NCI-H2227 treated with DMSO at 0.1 percent for 48 hours (cell line): ENCODE data around the gene POTEF.
A peak's percentile ranks its signal among the peaks of the same experiment; 100 is the strongest.
"Not testable (repeated sequence)": the region's sequence is repeated elsewhere in the genome, so short reads cannot be mapped to it uniquely, and the experiment has no call there.

Experiments used
- DNase-seq: peaks from one replicate; lab custom pipeline; 2025; lab: John Stamatoyannopoulos, UW

Gene POTEF

GRCh38 chr2:130129120-130129829 lies at the start of gene POTEF:
TSS of gene POTEF (minus strand) at chr2:130129222. CDS start at chr2:130120515, 8,707 bp downstream.
- DNase-seq: peak; percentile 93

- not testable (repeated sequence) for DNase-seq
Observed at GRCh38 chr2:130174866-130175265, 45.8 kb upstream of the POTEF start.

- DNase-seq: no peak
Observed at GRCh38 chr2:130169896-130170295, 40.9 kb upstream of the POTEF start.

GRCh38 chr2:130169163-130169562 lies 40.1 kb upstream of the POTEF start:
- DNase-seq: not testable (repeated sequence)

DNA sequence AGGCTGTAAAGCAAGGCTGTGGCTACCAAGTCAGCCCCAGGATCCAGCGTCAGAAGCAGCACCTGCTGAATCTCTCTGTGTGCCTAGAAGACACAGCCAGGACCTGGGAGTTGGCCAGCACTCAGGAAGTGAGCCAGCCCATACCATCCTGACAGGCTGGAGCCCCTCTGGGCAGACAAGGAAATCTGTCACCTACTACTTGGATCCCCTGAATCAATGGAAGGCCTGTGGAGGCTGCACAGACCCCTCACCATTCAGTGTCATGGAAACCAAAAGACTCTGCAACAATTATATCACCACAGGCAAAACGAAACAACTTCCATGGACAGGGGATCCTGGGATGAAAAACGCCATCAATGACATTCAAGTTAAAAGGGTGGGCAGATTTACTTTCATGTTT lies 37.6 kb upstream of the POTEF start:
- DNase-seq: not testable (repeated sequence)

GRCh38 chr2:130165293-130166016 lies 36.4 kb upstream of the POTEF start:
- no peak for DNase-seq

DNA sequence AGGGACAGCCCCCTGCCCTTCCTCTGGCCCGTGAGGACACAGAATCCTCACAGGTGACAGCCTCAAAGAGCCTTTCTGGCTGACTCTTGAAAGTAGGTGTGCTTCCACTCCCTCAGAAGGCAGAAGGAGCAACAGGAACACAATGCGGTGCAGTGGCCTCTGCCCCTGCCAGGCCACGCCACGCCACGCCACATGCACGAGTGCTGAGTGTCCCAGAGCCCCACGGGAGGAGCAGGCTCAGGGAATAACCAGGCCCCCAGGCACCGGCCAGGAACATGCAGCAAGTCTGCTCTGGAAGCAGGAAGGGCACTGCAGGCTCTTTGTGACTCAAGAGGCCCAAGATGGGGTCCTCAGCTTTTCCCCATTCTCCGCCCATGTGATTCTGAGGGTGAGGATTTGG lies 33.9 kb upstream of the POTEF start:
- no peak for DNase-seq

DNA sequence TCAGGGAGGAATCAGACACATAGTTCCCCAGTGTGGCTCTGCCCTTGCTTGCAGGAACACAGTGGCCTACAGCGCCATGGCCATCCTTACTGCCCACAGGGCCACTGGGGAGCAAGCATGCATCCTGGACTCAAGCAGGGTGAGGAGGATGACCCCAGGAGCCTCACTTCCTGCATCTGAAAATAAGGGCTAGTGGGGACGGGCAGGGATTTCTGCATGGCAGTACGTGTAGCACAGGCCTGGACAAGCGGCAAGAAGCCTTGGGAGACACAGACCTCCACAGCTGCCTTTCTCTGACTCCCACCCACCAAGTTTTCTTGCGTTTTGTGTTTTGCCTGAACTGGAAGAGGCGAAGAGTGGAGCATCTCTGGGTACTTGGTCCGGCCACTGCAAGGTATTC lies 33.5 kb upstream of the POTEF start:
- not testable (repeated sequence) for DNase-seq

- DNase-seq: not testable (repeated sequence)
Observed at GRCh38 chr2:130160838-130161705, 32.0 kb upstream of the POTEF start.

DNA sequence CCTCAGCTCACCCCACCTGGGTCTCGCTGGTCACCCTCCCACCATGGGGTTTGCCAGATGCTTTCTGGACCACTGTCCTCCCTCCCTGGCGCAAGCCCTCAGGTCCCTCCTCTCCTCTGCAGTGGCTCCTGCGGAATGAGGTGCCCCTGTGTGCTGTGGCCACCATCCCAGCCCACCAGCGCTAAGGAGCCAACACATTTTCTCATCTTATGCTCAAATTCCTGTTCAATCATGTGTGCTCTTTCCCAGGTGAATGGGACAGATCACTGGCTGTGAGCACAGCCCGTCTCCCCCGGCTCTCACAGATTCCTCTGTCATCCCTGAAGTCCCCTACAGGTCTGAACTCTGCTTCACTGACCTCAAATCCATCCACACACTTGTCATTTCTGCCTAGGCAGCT lies 31.1 kb upstream of the POTEF start:
- DNase-seq: no peak

DNA sequence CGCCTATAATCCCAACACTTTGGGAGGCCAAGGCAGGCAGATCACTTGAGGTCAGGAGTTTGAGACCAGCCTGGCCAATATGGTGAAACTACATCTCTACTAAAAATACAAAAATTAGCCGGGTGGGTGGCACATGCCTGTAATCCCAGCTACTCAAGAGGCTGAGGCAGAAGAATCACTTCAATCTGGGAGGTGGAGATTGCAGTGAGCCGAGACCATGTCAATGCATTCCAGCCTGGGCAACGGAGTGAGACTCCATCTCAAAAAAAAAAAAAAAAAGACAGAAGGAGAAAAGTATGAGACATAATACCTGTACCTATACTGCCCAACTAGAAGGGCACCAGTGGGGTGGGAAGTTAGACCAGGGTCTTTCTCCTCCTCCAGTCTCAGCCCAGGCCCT lies 30.4 kb upstream of the POTEF start:
- DNase-seq: not testable (repeated sequence)

DNA sequence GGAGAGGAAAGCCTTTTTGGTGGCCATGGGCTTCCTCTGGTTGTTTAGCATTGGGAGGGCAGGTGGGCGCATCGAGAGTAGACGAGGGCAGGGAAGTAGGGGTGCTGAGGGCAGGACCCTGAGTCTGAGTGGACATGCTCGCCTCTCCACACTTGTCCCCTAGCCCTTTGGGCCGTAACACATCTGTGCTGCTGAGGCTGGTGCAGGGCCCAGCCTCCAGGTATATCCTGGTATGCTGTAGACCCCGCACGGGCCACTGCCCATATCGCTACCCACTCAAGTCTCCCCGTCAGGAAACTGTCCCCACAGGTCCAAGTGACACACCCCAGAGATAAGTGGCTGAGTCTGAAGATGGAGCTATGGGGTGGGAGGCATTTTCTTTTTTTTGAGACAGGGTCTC lies 29.6 kb upstream of the POTEF start:
- DNase-seq: no peak

DNA sequence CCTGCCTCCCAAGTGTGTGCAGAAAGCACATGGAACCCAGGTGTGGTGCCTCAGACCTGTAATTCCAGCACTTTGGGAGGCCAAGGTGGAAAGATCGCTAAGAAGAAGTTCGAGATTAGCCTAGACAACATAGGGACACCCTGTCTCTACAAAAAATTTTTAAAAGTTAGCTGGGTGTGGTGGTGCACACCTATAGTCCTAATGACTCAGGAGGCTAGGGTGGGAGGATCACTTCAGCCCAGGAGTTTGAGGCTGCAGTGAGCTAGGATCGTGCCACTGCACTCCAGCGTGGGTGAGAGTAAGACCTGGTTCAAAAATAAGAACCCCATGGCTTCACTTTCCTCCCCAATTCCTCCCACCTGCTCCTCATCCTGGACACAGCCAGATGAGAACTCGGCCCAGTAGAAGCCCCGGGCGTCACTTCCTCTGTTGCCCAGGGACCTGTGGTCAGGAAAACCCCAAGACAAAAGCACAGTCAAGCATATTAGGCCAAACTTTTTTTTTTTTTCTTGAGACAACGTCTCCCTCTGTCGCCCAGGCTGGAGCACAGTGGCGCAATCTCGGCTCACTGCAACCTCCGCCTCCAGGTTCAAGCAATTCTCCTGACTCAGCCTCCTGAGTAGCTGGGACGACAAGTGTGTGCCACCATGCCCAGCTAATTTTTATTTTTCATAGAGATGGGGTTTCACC lies 28.9 kb upstream of the POTEF start:
- not testable (repeated sequence) for DNase-seq

DNA sequence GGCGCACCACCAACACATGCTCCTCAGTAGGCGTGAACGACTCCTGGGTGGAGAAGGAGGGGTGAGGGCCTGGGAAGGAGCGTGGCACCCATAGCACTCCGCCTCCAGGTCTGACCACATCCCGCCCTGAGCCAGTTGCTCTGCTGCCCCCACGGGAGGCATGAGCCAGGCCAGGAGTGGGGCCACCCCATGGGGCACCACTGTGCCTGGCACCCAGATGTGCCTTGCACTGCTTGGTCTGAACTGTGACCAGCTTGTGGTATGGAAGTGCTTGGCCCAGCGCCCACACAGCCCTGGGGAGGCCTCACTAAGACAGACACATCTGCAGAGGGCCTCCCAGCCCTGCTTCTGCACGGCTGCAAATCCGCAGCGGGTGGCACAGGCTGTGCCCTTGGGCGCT lies 28.3 kb upstream of the POTEF start:
- DNase-seq: not testable (repeated sequence)

GRCh38 chr2:130156624-130157004 lies 27.6 kb upstream of the POTEF start:
- no peak for DNase-seq

DNA sequence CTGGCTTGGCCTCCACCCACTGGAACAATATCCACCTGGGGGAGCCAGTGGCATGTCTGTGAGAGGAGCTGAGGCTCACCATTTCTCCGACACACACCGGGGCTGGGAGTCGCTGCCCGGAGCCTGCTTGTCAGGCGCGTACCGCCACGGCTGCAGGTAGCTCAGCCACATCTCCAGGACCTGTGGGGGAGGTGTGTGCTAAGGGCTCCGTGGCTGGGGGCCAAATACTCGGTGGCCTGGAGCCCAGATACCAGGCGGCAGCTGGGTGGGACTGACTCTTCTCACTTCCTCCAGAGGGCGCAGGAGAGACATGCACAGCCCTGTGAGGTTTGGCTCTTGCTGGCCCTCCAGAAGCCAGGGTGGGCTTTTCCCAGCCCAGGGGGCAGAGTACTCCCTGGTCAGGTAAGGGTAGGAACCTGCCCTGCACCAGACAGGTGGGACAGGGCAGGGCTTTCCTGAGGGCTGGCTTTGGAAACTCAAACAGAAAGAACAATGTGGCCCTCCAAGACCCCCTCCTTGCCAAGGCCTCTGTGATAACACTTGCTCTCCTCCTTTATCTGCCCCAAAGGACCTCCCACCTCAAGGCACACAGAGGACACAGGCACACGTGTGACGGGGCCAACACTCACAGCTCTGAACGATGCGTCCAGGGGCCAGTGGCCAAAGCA lies 27.1 kb upstream of the POTEF start:
- not testable (repeated sequence) for DNase-seq

- DNase-seq: no peak
Observed at GRCh38 chr2:130154773-130155765, 26.0 kb upstream of the POTEF start.

GRCh38 chr2:130154423-130154770 lies 25.4 kb upstream of the POTEF start:
- DNase-seq: not testable (repeated sequence)

DNA sequence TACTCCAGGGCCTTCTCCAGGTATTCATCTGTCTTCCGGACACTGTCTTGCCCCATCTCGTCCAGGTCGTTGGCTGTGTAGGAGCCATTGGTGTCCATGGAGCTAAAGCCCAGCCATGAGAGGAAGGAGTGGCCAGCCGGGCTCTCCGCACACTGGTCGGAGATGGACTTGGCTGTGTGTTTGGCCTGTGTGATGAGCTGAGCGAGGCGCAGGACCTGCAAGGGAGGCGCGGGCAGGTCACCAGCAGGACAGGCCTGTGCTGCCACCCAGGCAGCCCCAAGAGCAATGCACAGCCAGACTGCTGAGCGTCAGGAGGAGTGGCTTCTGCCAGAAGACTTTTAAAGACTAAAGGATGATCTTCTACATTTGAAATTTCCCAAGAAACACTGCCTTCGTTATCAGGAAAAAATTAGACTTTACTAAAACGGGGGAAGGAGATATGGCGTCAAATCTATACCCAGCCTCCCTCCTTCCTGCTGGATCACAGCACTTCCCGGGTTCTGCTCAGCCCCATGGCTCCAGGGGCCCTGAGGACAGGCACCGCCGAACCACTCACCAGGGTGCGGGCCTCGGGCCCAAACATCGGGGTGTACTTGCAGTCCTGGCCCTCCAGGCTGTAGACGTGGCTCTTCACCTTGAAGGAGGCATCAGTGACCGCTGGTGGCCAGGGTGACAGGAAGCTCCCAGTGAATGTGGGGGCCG lies 24.9 kb upstream of the POTEF start:
- DNase-seq: not testable (repeated sequence)
